Measurements from ENCODE around the gene SHMT2. TPM values are rescaled to one million over a fixed set of nuclear protein-coding genes. Genes with fewer than 3 reads are reported as not detected.

SHMT2 gene
- total and polyA plus RNA-seq, 9 of the 15 experiments (the other 6 are each of a cell fraction or from before 2014, with no cell fraction given), result 46.1 to 319 (median 115) TPM

GRCh38 chr12:57243521-57244311 lies 14.2 kb downstream of the SHMT2 start (continued):
- TF ChIP-seq ZNF316 (IDR thresholded peaks at IDR 0.05) (no peak), ZNF217 (CRISPR knock-in tag; IDR thresholded peaks at IDR 0.05) (no peak), KDM2B (CRISPR knock-in tag; IDR thresholded peaks at IDR 0.05) (peak; percentile 62; the same call in 1 of the 2 replicates), MEF2A (IDR thresholded peaks at IDR 0.05; ENCODE audit: control insufficient read depth, low read depth, low read length) (no peak), ZNF707 (CRISPR knock-in tag; conservative IDR thresholded peaks at IDR 0.05) (no peak), COPS2 (conservative IDR thresholded peaks at IDR 0.05) (no peak), CREB3L1 (IDR thresholded peaks at IDR 0.05; ENCODE audit: borderline replicate concordance, low read depth) (no peak), CGGBP1 (CRISPR knock-in tag; IDR thresholded peaks at IDR 0.05) (no peak), FOXJ2 (tag; IDR thresholded peaks at IDR 0.05) (no peak), MYBL2 (IDR thresholded peaks at IDR 0.05; ENCODE audit: low read depth) (no peak), MYBL2 (CRISPR knock-in tag; IDR thresholded peaks at IDR 0.05; ENCODE audit: borderline replicate concordance) (no peak), GTF2B (IDR thresholded peaks at IDR 0.05; ENCODE audit: extremely low read depth, insufficient read length) (no peak), ZNF24 (IDR thresholded peaks at IDR 0.05) (no peak), LEF1 (IDR thresholded peaks at IDR 0.05) (no peak), SNRNP70 (optimal IDR thresholded peaks at IDR 0.05; ENCODE audit: low read depth, low read length) (no peak), TCFL5 (CRISPR knock-in tag; conservative IDR thresholded peaks at IDR 0.05) (no peak), DMBX1 (CRISPR knock-in tag; IDR thresholded peaks at IDR 0.05; ENCODE audit: borderline replicate concordance) (no peak), GATAD2B (IDR thresholded peaks at IDR 0.05; ENCODE audit: borderline replicate concordance) (no peak), ZNF121 (CRISPR knock-in tag; conservative IDR thresholded peaks at IDR 0.05) (no peak), KLF16 (IDR thresholded peaks at IDR 0.05) (no peak), RBM15 (IDR thresholded peaks at IDR 0.05; ENCODE audit: insufficient read depth, low read length) (no peak), ARID2 (IDR thresholded peaks at IDR 0.05) (no peak)
- TF ChIP-seq, protein P1, sequence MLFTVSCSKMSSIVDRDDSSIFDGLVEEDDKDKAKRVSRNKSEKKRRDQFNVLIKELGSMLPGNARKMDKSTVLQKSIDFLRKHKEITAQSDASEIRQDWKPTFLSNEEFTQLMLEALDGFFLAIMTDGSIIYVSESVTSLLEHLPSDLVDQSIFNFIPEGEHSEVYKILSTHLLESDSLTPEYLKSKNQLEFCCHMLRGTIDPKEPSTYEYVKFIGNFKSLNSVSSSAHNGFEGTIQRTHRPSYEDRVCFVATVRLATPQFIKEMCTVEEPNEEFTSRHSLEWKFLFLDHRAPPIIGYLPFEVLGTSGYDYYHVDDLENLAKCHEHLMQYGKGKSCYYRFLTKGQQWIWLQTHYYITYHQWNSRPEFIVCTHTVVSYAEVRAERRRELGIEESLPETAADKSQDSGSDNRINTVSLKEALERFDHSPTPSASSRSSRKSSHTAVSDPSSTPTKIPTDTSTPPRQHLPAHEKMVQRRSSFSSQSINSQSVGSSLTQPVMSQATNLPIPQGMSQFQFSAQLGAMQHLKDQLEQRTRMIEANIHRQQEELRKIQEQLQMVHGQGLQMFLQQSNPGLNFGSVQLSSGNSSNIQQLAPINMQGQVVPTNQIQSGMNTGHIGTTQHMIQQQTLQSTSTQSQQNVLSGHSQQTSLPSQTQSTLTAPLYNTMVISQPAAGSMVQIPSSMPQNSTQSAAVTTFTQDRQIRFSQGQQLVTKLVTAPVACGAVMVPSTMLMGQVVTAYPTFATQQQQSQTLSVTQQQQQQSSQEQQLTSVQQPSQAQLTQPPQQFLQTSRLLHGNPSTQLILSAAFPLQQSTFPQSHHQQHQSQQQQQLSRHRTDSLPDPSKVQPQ (CRISPR knock-in tag; IDR thresholded peaks at IDR 0.05; ENCODE audit: borderline replicate concordance), result no peak
- TF ChIP-seq, protein P2, sequence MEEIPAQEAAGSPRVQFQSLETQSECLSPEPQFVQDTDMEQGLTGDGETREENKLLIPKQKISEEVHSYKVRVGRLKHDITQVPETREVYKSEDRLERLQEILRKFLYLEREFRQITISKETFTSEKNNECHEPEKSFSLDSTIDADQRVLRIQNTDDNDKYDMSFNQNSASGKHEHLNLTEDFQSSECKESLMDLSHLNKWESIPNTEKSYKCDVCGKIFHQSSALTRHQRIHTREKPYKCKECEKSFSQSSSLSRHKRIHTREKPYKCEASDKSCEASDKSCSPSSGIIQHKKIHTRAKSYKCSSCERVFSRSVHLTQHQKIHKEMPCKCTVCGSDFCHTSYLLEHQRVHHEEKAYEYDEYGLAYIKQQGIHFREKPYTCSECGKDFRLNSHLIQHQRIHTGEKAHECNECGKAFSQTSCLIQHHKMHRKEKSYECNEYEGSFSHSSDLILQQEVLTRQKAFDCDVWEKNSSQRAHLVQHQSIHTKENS (CRISPR knock-in tag; IDR thresholded peaks at IDR 0.05), result no peak

Measured in K562 (cell line).